ENCODE measurements around the gene ACADL.
A peak's percentile ranks its signal among the peaks of the same experiment; 100 is the strongest.

ACADL gene

GRCh38 chr2:210224941-210225672, at the start of gene ACADL:
Gene ACADL, minus strand, starts transcription at chr2:210225447. Its CDS starts 184 bp downstream, at chr2:210225263.
- TF ChIP-seq CTCF (IDR thresholded peaks at IDR 0.05; ENCODE audit: insufficient read depth, low read depth, low read length, missing control alignments), result no peak
- DNase-seq (ENCODE audit: low read depth), result peak; percentile 71
- peak within 1 kb of the TSS; percentile 62 for H3K4me3 ChIP-seq (ENCODE audit: low read length)

- DNase-seq (ENCODE audit: low read depth), result no peak
- H3K4me3 ChIP-seq (ENCODE audit: low read length), result no peak overlapping the region
- TF ChIP-seq CTCF (IDR thresholded peaks at IDR 0.05; ENCODE audit: insufficient read depth, low read depth, low read length, missing control alignments), result no peak
Measured at GRCh38 chr2:210271300-210271699, 46.1 kb upstream of the ACADL start.

- TF ChIP-seq CTCF (IDR thresholded peaks at IDR 0.05; ENCODE audit: insufficient read depth, low read depth, low read length, missing control alignments), result no peak
- DNase-seq (ENCODE audit: low read depth), result no peak
- H3K4me3 ChIP-seq (ENCODE audit: low read length), result no peak overlapping the region
Measured at GRCh38 chr2:210269148-210269547, 43.9 kb upstream of the ACADL start.

GRCh38 chr2:210268281-210268680, 43.0 kb upstream of the ACADL start:
- no peak overlapping the region for H3K4me3 ChIP-seq (ENCODE audit: low read length)
- TF ChIP-seq CTCF (IDR thresholded peaks at IDR 0.05; ENCODE audit: insufficient read depth, low read depth, low read length, missing control alignments), result no peak
- DNase-seq (ENCODE audit: low read depth), result no peak

- no peak overlapping the region for H3K4me3 ChIP-seq (ENCODE audit: low read length)
- DNase-seq (ENCODE audit: low read depth), result no peak
- no peak for TF ChIP-seq CTCF (IDR thresholded peaks at IDR 0.05; ENCODE audit: insufficient read depth, low read depth, low read length, missing control alignments)
Measured at GRCh38 chr2:210267698-210268097, 42.5 kb upstream of the ACADL start.

GRCh38 chr2:210264282-210264681, 39.0 kb upstream of the ACADL start:
- DNase-seq (ENCODE audit: low read depth), result no peak
- TF ChIP-seq CTCF (IDR thresholded peaks at IDR 0.05; ENCODE audit: insufficient read depth, low read depth, low read length, missing control alignments), result no peak
- no peak overlapping the region for H3K4me3 ChIP-seq (ENCODE audit: low read length)

GRCh38 chr2:210263841-210264240, 38.6 kb upstream of the ACADL start:
- no peak overlapping the region for H3K4me3 ChIP-seq (ENCODE audit: low read length)
- TF ChIP-seq CTCF (IDR thresholded peaks at IDR 0.05; ENCODE audit: insufficient read depth, low read depth, low read length, missing control alignments), result no peak
- no peak for DNase-seq (ENCODE audit: low read depth)

Measured in epithelial cell of esophagus (primary cell).